GM12878 (cell line): Measurements from ENCODE around the gene METTL15. TPM values are rescaled to one million over a fixed set of nuclear protein-coding genes. Genes with fewer than 3 reads are reported as not detected.

ENCODE experiments used
- ATAC-seq: fragments of 200-7000 bp; cut with Tn5 transposase; 3 replicates; pipeline ENCODE4 v1.9.1; 2020; ENCODE audit warnings: mild to moderate bottlenecking, moderate library complexity
- BruUV-seq: library from RNA; stranded (reverse); fragments of 400-500 nt; replicated peaks from 2 replicates; lab custom pipeline; 2021; lab: Mats Ljungman, UMichigan
- CTCF ChIA-PET: fragments of 300-600 bp; sonication (Branson Sonifier 250); formaldehyde crosslinking; extraction: SDS; loops from one replicate; lab custom pipeline; 2021; ENCODE audit warnings: inconsistent platforms; lab: Yijun Ruan, JAX
- POLR2A ChIA-PET: fragments of 350-600 bp; formaldehyde crosslinking; extraction: SDS; loops from one replicate; lab custom pipeline; 2021; ENCODE audit warnings: inconsistent platforms; lab: Charles Lee
- RAD21 ChIA-PET: fragments of 300-600 bp; sonication (Branson Sonifier 250); formaldehyde crosslinking; loops from one replicate; lab custom pipeline; 2023; ENCODE audit warnings: antibody characterized with exemption; ENCODE audit not compliant: unreplicated experiment; lab: Charles Lee
- SMC1A ChIA-PET: fragments of 300-600 bp; sonication (Branson Sonifier 250); formaldehyde crosslinking; loops from one replicate; lab custom pipeline; 2023; ENCODE audit not compliant: unreplicated experiment, uncharacterized antibody; lab: Charles Lee
- DNase-seq: peaks from one replicate; pipeline ENCODE4 v3.0.0-alpha.2; 2011; ENCODE audit warnings: low read depth, low spot score
- FAIRE-seq: peaks from 3 replicates; lab custom pipeline; 2011; peaks lifted over from hg19 to GRCh38; lab: Jason Lieb, UNC
- H2AFZ ChIP-seq: 2 replicates; pipeline ENCODE4 v1.6.0; 2011; ENCODE audit warnings: low read depth, low read length, control low read depth; ENCODE audit not compliant: control insufficient read depth
- H3K27ac ChIP-seq: 2 replicates; pipeline ENCODE4 v1.5.1; 2011; ENCODE audit warnings: control low read depth; ENCODE audit not compliant: control insufficient read depth, insufficient read depth
- H3K27me3 ChIP-seq, 2 experiments: replicated peaks in 1 of 2; 2 replicates each; pipeline versions ENCODE4 v1.6.0 to v1.6.1; 2011; ENCODE audit warnings: low read length in 1 of 2; ENCODE audit not compliant: control insufficient read depth in 2 of 2, insufficient read depth in 2 of 2
- H3K36me3 ChIP-seq, 2 experiments: 2 replicates each; pipeline ENCODE4 v1.5.1; 2011; ENCODE audit warnings: low read length in 1 of 2; ENCODE audit not compliant: control insufficient read depth in 2 of 2, insufficient read depth in 2 of 2
- H3K4me1 ChIP-seq: 2 replicates; pipeline ENCODE4 v1.6.1; 2011; ENCODE audit warnings: mild to moderate bottlenecking, low read length, moderate library complexity, mixed read lengths; ENCODE audit not compliant: control insufficient read depth, insufficient read depth
- H3K4me2 ChIP-seq: 2 replicates; pipeline ENCODE4 v1.6.0; 2011; ENCODE audit warnings: control low read depth; ENCODE audit not compliant: control insufficient read depth, insufficient read depth
- H3K4me3 ChIP-seq: fragments of 200-600 bp; sonication (generic); 2 replicates; pipeline ENCODE4 v1.5.1; 2016
- H3K79me2 ChIP-seq: 2 replicates; pipeline ENCODE4 v1.6.0; 2011; ENCODE audit warnings: low read length; ENCODE audit not compliant: control insufficient read depth, insufficient read depth
- H3K9ac ChIP-seq: 2 replicates; pipeline ENCODE4 v1.8.0; 2011; ENCODE audit warnings: low read length, control low read depth, mixed read lengths; ENCODE audit not compliant: control insufficient read depth, insufficient read depth
- H3K9me3 ChIP-seq: replicated peaks from 3 replicates; pipeline ENCODE4 v1.5.1; 2011; ENCODE audit warnings: mild to moderate bottlenecking, low read length; ENCODE audit not compliant: control insufficient read depth, insufficient read depth
- H4K20me1 ChIP-seq: 2 replicates; pipeline ENCODE4 v1.6.0; 2011; ENCODE audit not compliant: control insufficient read depth, insufficient read depth
- ATF2 ChIP-seq: IDR thresholded peaks from 2 replicates; pipeline ENCODE4 v1.6.1; 2012; ENCODE audit warnings: low read length, inconsistent platforms
- CBX3 ChIP-seq: fragments of 200-600 bp; sonication (generic); IDR thresholded peaks from 2 replicates; pipeline ENCODE4 v1.6.1; 2016; ENCODE audit warnings: low read depth, borderline replicate concordance
- EGR1 ChIP-seq, 2 experiments: IDR thresholded peaks; 1 replicate in 1 of 2; 2 replicates in 1 of 2; pipeline ENCODE4 v1.6.1; 2011 to 2012; ENCODE audit warnings: low read depth in 2 of 2, low read length in 2 of 2, borderline replicate concordance in 1 of 2, mild to moderate bottlenecking in 1 of 2, moderate library complexity in 1 of 2
- ELK1 ChIP-seq: IDR thresholded peaks from 2 replicates; pipeline ENCODE4 v1.6.1; 2012; ENCODE audit warnings: low read depth, low read length, improper control_type of control experiment
- FOS ChIP-seq: IDR thresholded peaks from 3 replicates; pipeline ENCODE4 v1.6.1; 2011; ENCODE audit warnings: borderline replicate concordance; ENCODE audit not compliant: insufficient read length; ENCODE audit errors: extremely low read depth
- JUNB ChIP-seq: IDR thresholded peaks from 2 replicates; pipeline ENCODE4 v1.6.1; 2016; ENCODE audit warnings: antibody characterized with exemption, mild to moderate bottlenecking
- KLF5 ChIP-seq: fragments of 450-650 bp; IDR thresholded peaks from 2 replicates; pipeline ENCODE4 v1.6.1; 2014; ENCODE audit warnings: mild to moderate bottlenecking; ENCODE audit not compliant: partially characterized antibody
- MYC ChIP-seq: IDR thresholded peaks from 2 replicates; pipeline ENCODE4 v1.6.1; 2011; ENCODE audit warnings: mild to moderate bottlenecking, low read length, moderate library complexity, inconsistent platforms; ENCODE audit not compliant: insufficient read depth, insufficient replicate concordance, insufficient read length, severe bottlenecking
- NFXL1 ChIP-seq: fragments of 450-650 bp; IDR thresholded peaks from 2 replicates; pipeline ENCODE4 v1.6.1; 2017; ENCODE audit warnings: antibody characterized with exemption, mild to moderate bottlenecking, borderline replicate concordance
- NR2F1 ChIP-seq: fragments of 450-650 bp; conservative IDR thresholded peaks from 2 replicates; pipeline ENCODE4 v1.6.1; 2017; ENCODE audit warnings: mild to moderate bottlenecking
- RAD21 ChIP-seq: IDR thresholded peaks from 2 replicates; pipeline ENCODE4 v1.6.1; 2011; ENCODE audit warnings: mild to moderate bottlenecking, low read depth, low read length, moderate library complexity; ENCODE audit not compliant: insufficient read depth
- RB1 ChIP-seq: fragments of 450-650 bp; formaldehyde crosslinking; IDR thresholded peaks from 2 replicates; pipeline ENCODE4 v1.6.1; 2017; ENCODE audit warnings: mild to moderate bottlenecking, borderline replicate concordance
- YBX1 ChIP-seq: fragments of 450-650 bp; IDR thresholded peaks from 2 replicates; pipeline ENCODE4 v1.6.1; 2016; ENCODE audit warnings: antibody characterized with exemption
- YY1 ChIP-seq: IDR thresholded peaks from 2 replicates; pipeline ENCODE4 v1.6.1; 2011; ENCODE audit warnings: low read depth, mild to moderate bottlenecking, low read length
- ZBTB4 ChIP-seq: fragments of 450-650 bp; formaldehyde crosslinking; IDR thresholded peaks from 2 replicates; pipeline ENCODE4 v1.4.0; 2022; ENCODE audit warnings: mild to moderate bottlenecking, moderate library complexity
- ZNF274 ChIP-seq: IDR thresholded peaks from one replicate; pipeline ENCODE4 v1.8.0; 2011; ENCODE audit not compliant: insufficient read length, insufficient read depth
- WGBS: methylation state at CpG from one replicate; pipeline ENCODE4 v1.1.6; 2016; ENCODE audit warnings: low lambda C conversion rate; ENCODE audit not compliant: insufficient replicate concordance, insufficient coverage; ENCODE audit errors: missing lambda C conversion rate; 5-methylcytosine and 5-hydroxymethylcytosine counted together
- in situ Hi-C: fragments of 300-500 bp; cut with MboI; formaldehyde crosslinking; loops from 9 replicates; pipeline ENCODE4 v1.14.3; 2018; ENCODE audit warnings: mixed read lengths
- intact Hi-C: fragments of 100-400 bp; cut with micrococcal nuclease; formaldehyde crosslinking; loops from one replicate; pipeline ENCODE4 v1.14.2; 2022; ENCODE audit not compliant: unreplicated experiment
- polyA plus RNA-seq, 11 experiments: library from polyadenylated mRNA; depleted of rRNA in 4 of 11; unstranded in 6 of 11; stranded (reverse) in 5 of 11; fragments of >200 nt; fragmentation: Nextera tagmentation in 4 of 11; fragmentation: Illumina TruSeq in 1 of 11; extraction: Ambion mirVana in 4 of 11; extraction: Trizol in 1 of 11; gene quantifications; 1 replicate in 1 of 11; 2 replicates in 10 of 11; pipeline versions ENCODE4 v1.2.1 to v1.2.3, GENCODE V29; 2011 to 2016; ENCODE audit warnings: inconsistent platforms in 2 of 11, missing spikeins in 2 of 11, low read depth in 1 of 11
- total RNA-seq, 4 experiments: library from RNA; depleted of rRNA in 3 of 4; stranded (reverse); fragments of >200 nt in 3 of 4; fragmentation: Illumina TruSeq in 1 of 4; extraction: Trizol in 1 of 4; gene quantifications; 2 replicates each; pipeline versions ENCODE4 v1.2.1 to v1.2.3, GENCODE V29; 2013 to 2021

Gene METTL15
- total and polyA plus RNA-seq, 10 of the 15 experiments (the other 5 are each of a cell fraction or from before 2014, with no cell fraction given): 7.9 to 16.9 (median 14.4) TPM

- ChIA-PET POLR2A (no interaction called here), CTCF (interaction anchor here (0.8 to 2.2 kb wide), 2 partner anchors 10 to 170 kb away, joined by 3 to 5 read pairs; no protein-coding TSS in a partner anchor), RAD21 (no interaction called here), SMC1A (interaction anchor here (0.8 kb wide), 1 partner anchor 44 kb away, joined by 3 read pairs; no protein-coding TSS in a partner anchor)
- ATAC-seq: peak; percentile 53
- peaks cover 4% of the 10 kb centered on the region for H3K4me1 ChIP-seq
- H3K27me3 ChIP-seq: no peaks in the 10 kb centered on the region
- no TSS peak for BruUV-seq
- intact Hi-C loops (no loop called here), in situ Hi-C loops (no loop called here)
- no peaks in the 10 kb centered on the region; the same call in 1 of the 3 replicates for H3K9me3 ChIP-seq
- no peaks in the 10 kb centered on the region for H4K20me1 ChIP-seq
- no peaks in the 10 kb centered on the region for H3K36me3 ChIP-seq
- H3K9ac ChIP-seq: no peak overlapping the region
- no peaks in the 10 kb centered on the region for H3K79me2 ChIP-seq
- no peak overlapping the region for H2AFZ ChIP-seq
- no peak for FAIRE-seq
- 91% methylated on average over 7 of the region's 8 CpGs for WGBS
- no peak for DNase-seq
- no peak overlapping the region for H3K27ac ChIP-seq
- H3K4me3 ChIP-seq: no peak overlapping the region
- H3K4me2 ChIP-seq: no peak overlapping the region
- TF ChIP-seq FOS (no peak), RAD21 (no peak), EGR1 (IDR thresholded peaks at IDR 0.05; ENCODE audit: borderline replicate concordance in 1 of 2, low read depth in 2 of 2, low read length in 2 of 2) (no peak), YY1 (no peak), NFXL1 (no peak), RB1 (no peak), ZBTB4 (no peak), ATF2 (no peak), ZNF274 (no peak), JUNB (no peak), KLF5 (no peak), MYC (no peak), CBX3 (no peak), YBX1 (no peak), NR2F1 (no peak), ELK1 (no peak)
These were observed 151.1 kb downstream of the METTL15 start for GRCh38 chr11:28259177-28259843.
